H9 (cell line): ENCODE data around the gene APOA4. TPM values are rescaled to one million over a fixed set of nuclear protein-coding genes. Genes with fewer than 3 reads are reported as not detected.

Source experiments
- DNase-seq: peaks from one replicate; pipeline ENCODE4 v3.0.0-alpha.2; 2017
- H2AFZ ChIP-seq: one replicate; pipeline ENCODE4 v1.6.1; 2013; ENCODE audit warnings: mild to moderate bottlenecking, low read length, control low read depth, moderate library complexity
- H2AK5ac ChIP-seq: 2 replicates; pipeline ENCODE4 v1.6.1; 2013; ENCODE audit warnings: low read length, control low read depth, mixed read lengths; ENCODE audit not compliant: insufficient read length
- H2BK120ac ChIP-seq: one replicate; pipeline ENCODE4 v1.6.1; 2013; ENCODE audit warnings: low read depth, mild to moderate bottlenecking, low read length, control low read depth, inconsistent platforms; ENCODE audit not compliant: poor library complexity, severe bottlenecking
- H2BK12ac ChIP-seq: 2 replicates; pipeline ENCODE4 v1.6.1; 2013; ENCODE audit warnings: low read length, control low read depth, mixed read lengths, low read depth; ENCODE audit not compliant: insufficient read length
- H2BK15ac ChIP-seq: 2 replicates; pipeline ENCODE4 v1.6.1; 2013; ENCODE audit warnings: low read depth, low read length, control low read depth
- H2BK20ac ChIP-seq: one replicate; pipeline ENCODE4 v1.6.1; 2013; ENCODE audit warnings: low read depth, mild to moderate bottlenecking, low read length, control low read depth, inconsistent platforms; ENCODE audit not compliant: poor library complexity, severe bottlenecking
- H2BK5ac ChIP-seq: 2 replicates; pipeline ENCODE4 v1.6.1; 2013; ENCODE audit warnings: low read length, control low read depth, mixed read lengths; ENCODE audit not compliant: insufficient read length
- H3K14ac ChIP-seq: 2 replicates; pipeline ENCODE4 v1.6.1; 2013; ENCODE audit warnings: low read length, control low read depth; ENCODE audit not compliant: insufficient read depth
- H3K18ac ChIP-seq: 2 replicates; pipeline ENCODE4 v1.6.1; 2013; ENCODE audit warnings: low read depth, mild to moderate bottlenecking, mixed read lengths, low read length, control low read depth; ENCODE audit not compliant: insufficient read length
- H3K23ac ChIP-seq: 2 replicates; pipeline ENCODE4 v1.6.1; 2013; ENCODE audit warnings: low read length, control low read depth, mixed read lengths, low read depth; ENCODE audit not compliant: insufficient read length
- H3K23me2 ChIP-seq: 2 replicates; pipeline ENCODE4 v1.6.1; 2013; ENCODE audit warnings: low read depth, mild to moderate bottlenecking, mixed read lengths, low read length, control low read depth; ENCODE audit not compliant: insufficient read length, poor library complexity, severe bottlenecking
- H3K27ac ChIP-seq: 2 replicates; pipeline ENCODE4 v1.5.1; 2013; ENCODE audit warnings: low read length, control low read depth, mixed read lengths, low read depth; ENCODE audit not compliant: insufficient read length
- H3K27me3 ChIP-seq: 2 replicates; pipeline ENCODE4 v1.6.1; 2013; ENCODE audit warnings: low read length, control low read depth, inconsistent platforms; ENCODE audit not compliant: insufficient read depth
- H3K4ac ChIP-seq: 2 replicates; pipeline ENCODE4 v1.6.1; 2013; ENCODE audit warnings: low read depth, mild to moderate bottlenecking, control low read depth, inconsistent platforms, low read length, moderate library complexity
- H3K4me1 ChIP-seq: 2 replicates; pipeline ENCODE4 v1.6.1; 2013; ENCODE audit warnings: low read length, control low read depth, inconsistent platforms; ENCODE audit not compliant: insufficient read depth
- H3K4me2 ChIP-seq: 2 replicates; pipeline ENCODE4 v1.6.1; 2013; ENCODE audit warnings: low read length, control low read depth, mixed read lengths; ENCODE audit not compliant: insufficient read length, insufficient read depth
- H3K56ac ChIP-seq: 2 replicates; pipeline ENCODE4 v1.6.1; 2013; ENCODE audit warnings: low read depth, mild to moderate bottlenecking, mixed read lengths, low read length, control low read depth; ENCODE audit not compliant: insufficient read length
- H3K79me1 ChIP-seq: 2 replicates; pipeline ENCODE4 v1.6.1; 2013; ENCODE audit warnings: low read depth, mild to moderate bottlenecking, moderate library complexity, low read length, control low read depth, inconsistent platforms; ENCODE audit not compliant: insufficient read depth, poor library complexity, severe bottlenecking
- H3K79me2 ChIP-seq: 2 replicates; pipeline ENCODE4 v1.6.1; 2013; ENCODE audit warnings: low read length, control low read depth, inconsistent platforms; ENCODE audit not compliant: insufficient read depth
- H3K9ac ChIP-seq: 2 replicates; pipeline ENCODE4 v1.6.1; 2013; ENCODE audit warnings: low read length, control low read depth, mixed read lengths; ENCODE audit not compliant: insufficient read length; ENCODE audit errors: extremely low read depth
- H3K9me3 ChIP-seq: one replicate; pipeline ENCODE4 v1.6.1; 2013; ENCODE audit warnings: low read depth, low read length, inconsistent platforms; ENCODE audit not compliant: control insufficient read depth
- H3T11ph ChIP-seq: one replicate; pipeline ENCODE4 v1.6.1; 2013; ENCODE audit warnings: mild to moderate bottlenecking, low read length, control low read depth, inconsistent platforms
- H4K20me1 ChIP-seq: one replicate; pipeline ENCODE4 v1.6.1; 2013; ENCODE audit not compliant: control insufficient read depth, insufficient read length, insufficient read depth
- H4K5ac ChIP-seq: 2 replicates; pipeline ENCODE4 v1.6.1; 2013; ENCODE audit warnings: low read depth, mild to moderate bottlenecking, mixed read lengths, low read length, control low read depth; ENCODE audit not compliant: insufficient read length
- H4K8ac ChIP-seq: replicated peaks from 2 replicates; pipeline ENCODE4 v1.6.1; 2013; ENCODE audit warnings: low read length, control low read depth, mixed read lengths, low read depth; ENCODE audit not compliant: insufficient read length
- H4K91ac ChIP-seq: 2 replicates; pipeline ENCODE4 v1.6.1; 2013; ENCODE audit warnings: low read depth, mild to moderate bottlenecking, moderate library complexity, mixed read lengths, low read length, control low read depth; ENCODE audit not compliant: insufficient read length
- H3K27ac Mint-ChIP-seq, 3 experiments: 2 replicates in 2 of 3; 3 replicates in 1 of 3; pipeline ENCODE4 v1.8.0; 2020 to 2021; ENCODE audit warnings: mixed read lengths in 3 of 3, mild to moderate bottlenecking in 1 of 3, moderate library complexity in 1 of 3
- H3K27me3 Mint-ChIP-seq: 2 replicates; pipeline ENCODE4 v1.8.0; 2021; ENCODE audit warnings: low read depth, mild to moderate bottlenecking, moderate library complexity, mixed read lengths
- H3K36me3 Mint-ChIP-seq, 3 experiments: 2 replicates in 2 of 3; 3 replicates in 1 of 3; pipeline ENCODE4 v1.8.0; 2020 to 2021; ENCODE audit warnings: low read depth in 3 of 3, mixed read lengths in 3 of 3; ENCODE audit not compliant: insufficient read depth in 1 of 3
- H3K4me1 Mint-ChIP-seq, 2 experiments: 2 replicates each; pipeline ENCODE4 v1.8.0; 2020; ENCODE audit warnings: mixed read lengths in 2 of 2
- H3K4me3 Mint-ChIP-seq, 2 experiments: 2 replicates in 1 of 2; 3 replicates in 1 of 2; pipeline ENCODE4 v1.8.0; 2020 to 2021; ENCODE audit warnings: mild to moderate bottlenecking in 2 of 2, mixed read lengths in 2 of 2, moderate library complexity in 1 of 2
- H3K9me3 Mint-ChIP-seq, 2 experiments: 2 replicates in 1 of 2; 3 replicates in 1 of 2; pipeline ENCODE4 v1.8.0; 2020; ENCODE audit warnings: mild to moderate bottlenecking in 2 of 2, mixed read lengths in 2 of 2, moderate library complexity in 1 of 2
- WGBS: extraction: QIAGEN DNeasy Blood & Tissue Kit; methylation state at CpG from one replicate; pipeline ENCODE4 v1.1.7; 2013; ENCODE audit warnings: missing lambda C conversion rate, low lambda C conversion rate, mixed read lengths; ENCODE audit not compliant: insufficient read length; ENCODE audit errors: extremely low coverage; 5-methylcytosine and 5-hydroxymethylcytosine counted together
- total RNA-seq: library from RNA; stranded (reverse); gene quantifications from 2 replicates; pipeline ENCODE4 v1.2.1, GENCODE V29; 2021
- TF ChIP-seq, protein P1 (sequence below): fragments of 200-600 bp; sonication (generic); conservative IDR thresholded peaks from 3 replicates; pipeline ENCODE4 v1.8.0; 2021; ENCODE audit warnings: antibody characterized with exemption, mild to moderate bottlenecking

APOA4 gene
- total RNA-seq, 1 experiment from 2014 or later: not detected

DNA sequence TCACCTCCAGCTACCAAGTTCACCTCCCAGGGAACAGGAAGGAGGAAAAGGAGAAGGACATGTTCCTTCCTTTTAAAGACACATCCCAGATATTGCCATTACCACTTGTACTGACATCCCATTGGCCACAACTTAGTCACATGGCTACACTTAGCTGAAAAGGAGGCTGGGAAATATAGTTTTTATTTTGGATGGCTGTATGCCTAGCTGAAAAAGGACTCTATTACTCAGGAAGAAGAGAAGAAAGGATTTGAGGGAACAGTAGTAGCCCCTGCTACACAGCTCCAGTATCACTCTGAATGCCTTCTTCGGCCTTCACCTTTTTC lies 29.4 kb downstream of the APOA4 start:
- no peaks in the 10 kb centered on the region for H3K36me3 Mint-ChIP-seq
- no peak overlapping the region for H2BK20ac ChIP-seq
- H3T11ph ChIP-seq: no peak overlapping the region
- no peaks in the 10 kb centered on the region for H3K23me2 ChIP-seq
- no peak overlapping the region for H4K8ac ChIP-seq
- no peak overlapping the region for H3K18ac ChIP-seq
- no peak overlapping the region for H3K14ac ChIP-seq
- peaks cover 9 to 19% of the 10 kb centered on the region in 2 experiments for H3K4me1 Mint-ChIP-seq
- H3K4me2 ChIP-seq: no peak overlapping the region
- H3K79me2 ChIP-seq: no peaks in the 10 kb centered on the region
- no peaks in the 10 kb centered on the region for H4K20me1 ChIP-seq
- no peak overlapping the region for H3K23ac ChIP-seq
- H4K91ac ChIP-seq: no peak overlapping the region
- no peak overlapping the region for H3K56ac ChIP-seq
- no peaks in the 10 kb centered on the region for H3K9me3 Mint-ChIP-seq
- H3K4me1 ChIP-seq: no peaks in the 10 kb centered on the region; the same call in 1 of the 2 replicates
- H3K9ac ChIP-seq: no peak overlapping the region
- H3K27me3 Mint-ChIP-seq: peaks cover 20% of the 10 kb centered on the region
- no CpG with 5 or more reads among the region's 1 CpG for WGBS
- H3K27me3 ChIP-seq: no peaks in the 10 kb centered on the region; the same call in 1 of the 2 replicates
- H3K27ac Mint-ChIP-seq: no peak overlapping the region
- no peak overlapping the region for H3K4ac ChIP-seq
- no peak overlapping the region for H3K4me3 Mint-ChIP-seq
- no peak overlapping the region for H2BK5ac ChIP-seq
- H2BK120ac ChIP-seq: no peak overlapping the region
- no peak overlapping the region for H3K27ac ChIP-seq
- DNase-seq: no peak
- H2BK12ac ChIP-seq: no peak overlapping the region
- H2BK15ac ChIP-seq: no peak overlapping the region
- no peak overlapping the region for H2AFZ ChIP-seq
- H3K79me1 ChIP-seq: no peaks in the 10 kb centered on the region
- no peak overlapping the region for H4K5ac ChIP-seq
- H3K9me3 ChIP-seq: no peaks in the 10 kb centered on the region
- TF ChIP-seq, protein P1, sequence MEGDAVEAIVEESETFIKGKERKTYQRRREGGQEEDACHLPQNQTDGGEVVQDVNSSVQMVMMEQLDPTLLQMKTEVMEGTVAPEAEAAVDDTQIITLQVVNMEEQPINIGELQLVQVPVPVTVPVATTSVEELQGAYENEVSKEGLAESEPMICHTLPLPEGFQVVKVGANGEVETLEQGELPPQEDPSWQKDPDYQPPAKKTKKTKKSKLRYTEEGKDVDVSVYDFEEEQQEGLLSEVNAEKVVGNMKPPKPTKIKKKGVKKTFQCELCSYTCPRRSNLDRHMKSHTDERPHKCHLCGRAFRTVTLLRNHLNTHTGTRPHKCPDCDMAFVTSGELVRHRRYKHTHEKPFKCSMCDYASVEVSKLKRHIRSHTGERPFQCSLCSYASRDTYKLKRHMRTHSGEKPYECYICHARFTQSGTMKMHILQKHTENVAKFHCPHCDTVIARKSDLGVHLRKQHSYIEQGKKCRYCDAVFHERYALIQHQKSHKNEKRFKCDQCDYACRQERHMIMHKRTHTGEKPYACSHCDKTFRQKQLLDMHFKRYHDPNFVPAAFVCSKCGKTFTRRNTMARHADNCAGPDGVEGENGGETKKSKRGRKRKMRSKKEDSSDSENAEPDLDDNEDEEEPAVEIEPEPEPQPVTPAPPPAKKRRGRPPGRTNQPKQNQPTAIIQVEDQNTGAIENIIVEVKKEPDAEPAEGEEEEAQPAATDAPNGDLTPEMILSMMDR: no peak
- H2AK5ac ChIP-seq: no peak overlapping the region
